Stimulated activated CD4-positive, alpha-beta T cell treated with anti-CD3 and anti-CD28 coated beads, TNF-alpha, amount 100 ng/mL, for 48 hours (primary cell): ENCODE data around the gene MLST8.

Experiments used
- DNase-seq, 3 donors: peaks; one replicate each; pipeline ENCODE4 v3.0.0-alpha.2; 2020; ENCODE audit warnings: low read depth in 3 of 3

MLST8 gene

GRCh38 chr16:2208772-2209171 is 3.5 kb downstream of the MLST8 start:
- no peak for DNase-seq

DNA sequence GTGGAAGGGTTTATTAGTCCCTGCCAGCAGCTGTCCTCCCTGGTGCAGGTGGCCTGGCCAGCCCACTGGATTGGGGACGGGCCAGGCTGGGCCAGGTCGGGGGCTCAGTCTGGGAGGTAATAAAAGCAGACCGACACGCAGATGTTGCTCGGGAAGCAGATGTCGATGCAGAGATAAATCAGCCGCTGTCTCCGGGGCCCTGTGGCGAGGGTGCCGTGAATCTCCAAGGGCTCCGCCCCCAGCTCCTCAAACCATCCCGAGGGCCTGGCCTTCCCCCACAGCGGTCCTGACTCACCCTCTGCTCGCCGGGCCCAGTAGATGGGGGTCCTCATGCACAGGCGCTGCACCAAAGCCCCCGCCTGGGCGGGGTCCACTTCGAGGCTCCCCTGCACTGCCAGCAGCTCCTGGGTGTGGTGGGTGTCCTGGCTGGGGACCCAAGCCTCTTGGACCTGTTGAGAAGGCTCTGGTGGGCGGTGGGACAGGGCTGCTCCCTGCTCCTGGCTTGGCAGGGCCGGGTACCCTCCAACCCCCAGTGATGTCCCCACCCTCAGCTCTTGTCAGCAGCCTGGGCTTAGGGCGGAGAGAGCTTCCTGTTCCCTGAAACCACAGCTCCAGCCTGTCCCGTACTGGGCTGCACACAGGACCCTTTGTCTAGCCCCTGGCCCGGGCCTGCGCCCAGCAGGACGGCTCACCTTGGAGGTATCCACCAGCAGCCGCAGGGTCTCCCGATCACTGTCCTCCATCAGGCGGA is 4.2 kb downstream of the MLST8 start:
- no peak for DNase-seq

- no peak for DNase-seq
These were observed 4.7 kb downstream of the MLST8 start for GRCh38 chr16:2210009-2210332.

DNA sequence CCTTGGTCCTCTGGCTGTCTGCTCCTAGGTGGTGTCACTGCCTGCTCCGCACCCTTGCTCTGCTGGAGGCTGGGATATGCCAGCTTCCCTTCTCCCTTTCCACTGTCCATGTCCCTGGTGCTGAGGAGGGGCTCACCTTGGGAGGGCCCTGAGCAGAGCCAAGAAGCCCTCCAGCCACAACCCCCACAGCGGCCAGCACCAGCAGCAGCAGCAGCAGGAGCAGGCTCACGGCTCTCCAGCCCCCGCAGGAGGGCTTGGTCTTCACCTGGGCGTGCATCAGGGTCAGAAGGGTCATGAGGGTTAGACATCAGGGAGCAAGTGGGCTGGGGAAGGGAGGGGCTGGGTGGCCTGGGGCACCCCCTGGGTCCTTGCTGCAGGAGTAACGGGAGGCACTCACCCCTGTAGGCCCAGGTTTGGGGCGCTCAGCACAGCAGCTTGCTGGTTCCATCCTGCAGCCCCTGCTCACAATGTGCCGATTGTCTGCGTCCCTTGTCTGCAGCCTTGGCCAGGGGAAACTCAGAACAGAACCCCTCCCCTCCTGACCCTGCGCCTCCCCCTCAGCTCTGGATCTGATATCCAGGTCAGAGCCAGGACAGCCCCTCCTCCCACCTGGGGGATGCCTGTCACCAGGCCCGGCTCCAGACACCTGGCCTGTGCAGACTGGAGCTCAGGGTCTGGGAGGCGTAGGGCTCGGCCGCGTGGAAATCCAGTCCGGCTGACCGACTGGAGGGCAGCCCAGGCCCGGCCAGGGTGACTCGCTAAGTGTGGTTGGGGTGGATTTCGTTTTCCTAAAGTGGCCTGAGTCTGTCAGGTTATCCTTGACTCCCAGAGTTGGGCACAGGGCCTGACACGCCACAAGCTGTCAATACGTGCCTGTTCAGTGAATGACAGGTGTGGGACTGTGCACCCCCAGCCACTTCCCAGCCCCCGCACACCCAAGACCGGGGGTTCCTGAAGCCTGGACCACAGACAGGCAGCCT is 5.4 kb downstream of the MLST8 start, which contains the start of gene BRICD5:
Gene BRICD5, minus strand, starts transcription at position 478 of the 980 bp plus-strand sequence. Its CDS starts 30 bp downstream, at position 448.
- no peak for DNase-seq

GRCh38 chr16:2211923-2212347 is 6.7 kb downstream of the MLST8 start:
- no peak for DNase-seq

DNA sequence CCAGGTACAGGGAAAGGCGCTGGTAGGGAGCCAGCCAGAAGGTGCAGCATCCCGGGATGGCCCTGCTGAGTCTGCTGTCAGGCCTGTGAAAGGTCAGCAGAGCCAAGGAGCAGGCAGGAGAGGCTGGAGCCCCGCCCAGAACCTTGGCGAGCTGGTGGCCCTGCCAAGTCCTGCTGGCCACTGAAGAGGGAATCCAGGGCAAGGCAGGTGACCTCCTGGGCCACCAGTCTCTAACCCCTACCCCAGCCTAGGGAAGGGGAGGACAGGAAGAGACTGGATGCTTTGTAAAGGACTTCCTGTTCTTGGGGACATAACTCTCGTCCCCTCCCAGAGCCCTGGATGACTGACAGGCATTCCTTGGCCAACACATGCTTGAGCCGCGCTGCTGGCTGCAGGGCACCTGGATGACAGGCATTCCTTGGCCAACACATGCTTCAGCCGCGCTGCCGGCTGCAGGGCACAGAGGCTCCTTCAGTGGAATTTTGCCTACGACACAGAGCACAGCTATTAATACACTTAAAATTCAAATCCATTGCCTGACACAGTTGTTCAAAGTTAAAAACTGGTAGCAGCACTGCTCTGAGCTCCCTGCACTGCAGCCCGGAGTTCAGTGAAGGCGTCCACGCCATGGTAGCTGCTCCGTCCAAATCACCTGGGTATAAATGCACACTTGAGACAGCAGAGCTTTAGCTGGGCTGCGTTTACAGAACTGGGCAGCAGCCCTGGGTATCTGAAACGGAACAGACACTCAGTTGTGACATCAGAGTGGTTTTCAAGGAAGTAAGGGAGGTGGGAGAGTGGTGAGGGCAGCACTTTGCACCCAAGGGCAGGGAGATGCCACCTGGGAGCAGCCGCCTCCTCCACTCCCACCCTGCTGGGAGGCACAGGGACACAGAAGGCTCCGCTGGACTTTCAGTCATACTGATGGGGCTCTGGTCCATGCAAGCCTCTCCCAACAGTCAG is 7.4 kb downstream of the MLST8 start:
- no peak for DNase-seq

GRCh38 chr16:2213817-2214718 is 8.8 kb downstream of the MLST8 start:
- DNase-seq, result no peak

DNA sequence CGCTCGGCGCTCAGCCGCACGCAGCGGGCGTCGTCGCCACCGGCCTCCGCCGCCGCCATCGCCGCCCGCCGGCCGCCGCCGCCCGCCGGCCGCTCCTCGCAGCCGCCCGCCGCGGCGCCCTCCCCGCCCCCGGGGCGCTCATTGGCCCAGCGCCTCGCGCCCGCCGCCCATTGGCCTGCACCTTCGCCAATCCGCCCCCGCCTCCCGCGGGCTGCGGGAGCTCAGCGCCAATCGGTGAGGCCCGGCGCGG is 9.4 kb downstream of the MLST8 start, which contains the start of gene PGP:
Gene PGP, minus strand, starts transcription at position 122 of the 250 bp plus-strand sequence. Its CDS starts 63 bp downstream, at position 59.
- DNase-seq, result no peak

GRCh38 chr16:2216330-2216729 is 11.1 kb downstream of the MLST8 start:
- DNase-seq, result no peak

DNA sequence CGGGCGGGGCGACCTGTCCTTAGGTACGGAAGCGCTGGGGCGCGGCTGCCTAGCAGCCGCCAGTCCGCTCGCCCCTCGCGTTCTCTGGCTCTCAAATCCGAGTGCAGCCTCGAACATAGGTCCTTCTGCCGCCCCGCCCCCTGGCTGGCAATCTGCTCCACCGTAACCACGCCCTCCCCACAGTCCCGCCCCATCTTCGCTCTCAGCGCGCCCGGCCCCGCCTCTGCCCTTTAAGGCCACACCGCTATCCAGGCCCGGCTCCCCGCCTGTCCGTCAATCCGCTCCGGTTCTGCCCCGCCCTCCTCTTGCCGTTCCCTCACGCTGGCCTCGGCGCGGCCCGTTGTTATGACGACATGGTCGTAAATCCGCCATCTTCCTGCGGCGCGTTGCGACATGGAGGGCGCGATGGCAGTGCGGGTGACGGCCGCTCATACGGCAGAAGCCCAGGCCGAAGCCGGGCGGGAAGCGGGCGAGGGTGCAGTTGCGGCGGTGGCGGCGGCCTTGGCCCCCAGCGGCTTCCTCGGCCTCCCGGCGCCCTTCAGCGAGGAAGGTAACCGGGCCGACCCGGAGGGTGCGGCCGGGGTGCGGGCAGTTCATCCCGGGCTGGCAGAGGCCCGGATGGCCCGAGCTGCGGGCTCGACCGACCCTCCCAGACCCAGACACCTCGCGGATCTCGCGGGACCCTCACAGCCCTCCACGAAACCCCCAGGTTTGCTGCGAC is 18.1 kb downstream of the MLST8 start, which contains the start of gene E4F1:
Gene E4F1, plus strand, starts transcription at position 371 of the 721 bp plus-strand sequence. Its CDS starts 23 bp downstream, at position 394.
- DNase-seq, result peak; percentile 100

- DNase-seq, result no peak
These were observed 18.8 kb downstream of the MLST8 start for GRCh38 chr16:2223942-2224486.

- DNase-seq, result no peak
These were observed 21.1 kb downstream of the MLST8 start for GRCh38 chr16:2226245-2226793.

DNA sequence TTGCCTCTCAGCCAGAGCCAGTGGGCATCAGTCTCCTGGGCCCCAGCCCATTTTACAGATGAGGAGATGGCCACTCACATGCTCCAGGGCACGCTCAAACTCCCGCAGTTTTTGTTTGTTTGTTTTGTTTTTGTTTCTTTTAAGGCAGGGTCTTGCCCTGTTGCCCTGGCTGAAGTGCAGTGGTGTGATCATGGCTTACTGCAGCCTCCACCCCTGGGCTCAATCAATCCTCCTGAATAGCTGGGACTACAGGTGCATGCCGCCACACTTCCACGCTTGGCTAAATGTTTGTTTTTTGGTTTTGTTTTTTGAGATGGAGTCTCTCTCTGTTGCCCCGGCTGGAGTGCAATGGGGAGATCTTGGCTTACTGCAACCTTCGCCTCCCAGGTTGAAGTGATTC is 21.7 kb downstream of the MLST8 start:
- no peak for DNase-seq

GRCh38 chr16:2228161-2228824 is 23.0 kb downstream of the MLST8 start:
- no peak for DNase-seq

DNA sequence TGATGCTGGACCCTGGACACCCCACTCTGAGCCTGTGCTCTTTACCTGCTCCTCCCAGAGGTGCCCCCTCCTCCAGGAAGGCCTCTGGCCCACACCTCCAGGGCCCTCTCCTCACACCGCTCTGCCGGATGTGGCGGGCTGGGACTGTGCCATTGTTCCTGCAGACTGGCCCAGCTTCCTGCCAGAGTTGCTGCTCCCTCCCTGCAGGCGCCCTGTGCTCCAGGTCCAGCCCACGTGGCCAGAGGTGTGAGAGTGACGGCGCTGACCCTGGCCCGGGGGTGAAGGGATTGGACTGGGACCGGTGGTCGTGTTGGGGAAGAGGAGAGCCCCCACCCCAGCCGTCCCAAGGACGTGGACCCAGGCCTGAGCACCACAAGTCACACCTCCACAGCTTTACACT is 23.8 kb downstream of the MLST8 start:
- DNase-seq, result no peak

- no peak for DNase-seq
These were observed 24.5 kb downstream of the MLST8 start for GRCh38 chr16:2229632-2230250.

GRCh38 chr16:2230376-2230775 is 25.1 kb downstream of the MLST8 start:
- DNase-seq, result no peak
